CD4-positive, alpha-beta memory T cell (primary cell): ENCODE results near the gene NABP2. TPM values are rescaled to one million over a fixed set of nuclear protein-coding genes. Genes with fewer than 3 reads are reported as not detected.
A peak's percentile ranks its signal among the peaks of the same experiment; 100 is the strongest.

Experiments
- CTCF ChIA-PET: fragments of 350-600 bp; sonication (Branson Sonifier 250); formaldehyde crosslinking; loops from one replicate; lab custom pipeline; 2021; ENCODE audit warnings: inconsistent platforms; ENCODE audit not compliant: partially characterized antibody; lab: Charles Lee
- POLR2A ChIA-PET: fragments of 350-600 bp; sonication (Branson Sonifier 250); formaldehyde crosslinking; loops from one replicate; lab custom pipeline; 2021; ENCODE audit not compliant: partially characterized antibody; lab: Charles Lee
- DNase-seq, 5 donors: peaks; one replicate each; pipeline versions ENCODE4 v3.0.0 to v3.0.0-alpha.2; 2020 to 2022; ENCODE audit warnings: mixed read lengths in 1 of 5
- H3K27ac ChIP-seq: one replicate; pipeline ENCODE4 v1.7.0; 2013; ENCODE audit warnings: low read depth, low read length
- H3K27me3 ChIP-seq: 2 replicates; pipeline ENCODE4 v1.7.0; 2013; ENCODE audit warnings: mild to moderate bottlenecking, low read length, moderate library complexity; ENCODE audit not compliant: insufficient read depth
- H3K36me3 ChIP-seq: 2 replicates; pipeline ENCODE4 v1.7.0; 2013; ENCODE audit warnings: mild to moderate bottlenecking, low read length, moderate library complexity; ENCODE audit not compliant: insufficient read depth
- H3K4me1 ChIP-seq: 2 replicates; pipeline ENCODE4 v1.7.0; 2013; ENCODE audit warnings: mild to moderate bottlenecking, low read length, moderate library complexity; ENCODE audit not compliant: insufficient read depth
- H3K4me3 ChIP-seq, 2 donors: one replicate each; pipeline ENCODE4 v1.7.0; 2013; ENCODE audit warnings: low read length in 2 of 2, mild to moderate bottlenecking in 1 of 2
- H3K9me3 ChIP-seq, 2 donors: one replicate each; pipeline ENCODE4 v1.7.0; 2013; ENCODE audit warnings: low read length in 2 of 2, control low read depth in 1 of 2; ENCODE audit not compliant: control insufficient read depth in 1 of 2
- H3K27ac Mint-ChIP-seq, 7 donors: one replicate each; pipeline ENCODE4 v1.8.0; 2020 to 2021; ENCODE audit warnings: mixed read lengths in 7 of 7, mild to moderate bottlenecking in 6 of 7, inconsistent platforms in 3 of 7, moderate library complexity in 3 of 7
- H3K27me3 Mint-ChIP-seq, 2 donors: one replicate each; pipeline ENCODE4 v1.8.0; 2020 to 2021; ENCODE audit warnings: mixed read lengths in 2 of 2
- H3K36me3 Mint-ChIP-seq, 2 donors: one replicate each; pipeline ENCODE4 v1.8.0; 2020 to 2021; ENCODE audit warnings: mixed read lengths in 2 of 2, inconsistent platforms in 1 of 2, mild to moderate bottlenecking in 1 of 2
- H3K4me1 Mint-ChIP-seq, 4 donors: one replicate each; pipeline ENCODE4 v1.8.0; 2020 to 2021; ENCODE audit warnings: mixed read lengths in 4 of 4, mild to moderate bottlenecking in 1 of 4
- H3K4me3 Mint-ChIP-seq, 8 donors: one replicate each; pipeline ENCODE4 v1.8.0; 2020 to 2021; ENCODE audit warnings: mixed read lengths in 8 of 8, mild to moderate bottlenecking in 7 of 8, moderate library complexity in 6 of 8, inconsistent platforms in 3 of 8
- H3K9me3 Mint-ChIP-seq, 8 donors: one replicate each; pipeline ENCODE4 v1.8.0; 2020 to 2021; ENCODE audit warnings: mixed read lengths in 8 of 8, mild to moderate bottlenecking in 5 of 8, inconsistent platforms in 3 of 8, moderate library complexity in 1 of 8
- intact Hi-C: fragments of 100-400 bp; cut with micrococcal nuclease; formaldehyde crosslinking; loops from one replicate; pipeline ENCODE4 v1.15.1; 2023
- polyA plus RNA-seq, 2 donors: library from polyadenylated mRNA; unstranded; fragments of 300-500 nt; fragmentation: Illumina TruSeq; gene quantifications; one replicate each; pipeline ENCODE4 v1.2.3, GENCODE V29; 2021
- total RNA-seq, 2 experiments: library from RNA; stranded (reverse); gene quantifications; one replicate each; pipeline ENCODE4 v1.2.3, GENCODE V29; 2021

Gene NABP2
- total and polyA plus RNA-seq, 4 experiments from 2014 or later: 4.1 to 19.1 (median 10.8) TPM

DNA sequence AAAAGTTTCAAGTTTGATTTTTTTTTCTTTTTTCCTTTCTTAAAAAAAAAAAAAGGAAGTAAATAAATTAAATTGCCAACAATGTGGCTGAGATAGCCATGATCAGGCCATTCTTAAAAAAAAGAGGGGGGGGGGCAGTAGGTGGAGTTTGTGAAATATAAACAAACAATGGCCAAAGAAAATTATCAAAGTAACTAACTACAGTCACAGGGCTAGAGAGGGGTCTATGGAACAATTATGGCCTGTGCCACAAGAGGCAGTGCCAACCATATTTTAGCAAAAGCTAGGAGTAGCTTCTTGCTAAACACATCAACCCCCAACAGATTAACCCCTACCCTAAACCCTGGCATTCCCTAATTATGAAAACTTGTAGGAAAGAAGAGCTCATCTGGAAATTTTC lies 18.7 kb upstream of the NABP2 start:
- POLR2A ChIA-PET: interaction anchor here (0.8 to 1.5 kb wide), 5 partner anchors 9 to 259 kb away, joined by 3 to 7 read pairs (median 3); partner anchors contain the start of gene RNF41

DNA sequence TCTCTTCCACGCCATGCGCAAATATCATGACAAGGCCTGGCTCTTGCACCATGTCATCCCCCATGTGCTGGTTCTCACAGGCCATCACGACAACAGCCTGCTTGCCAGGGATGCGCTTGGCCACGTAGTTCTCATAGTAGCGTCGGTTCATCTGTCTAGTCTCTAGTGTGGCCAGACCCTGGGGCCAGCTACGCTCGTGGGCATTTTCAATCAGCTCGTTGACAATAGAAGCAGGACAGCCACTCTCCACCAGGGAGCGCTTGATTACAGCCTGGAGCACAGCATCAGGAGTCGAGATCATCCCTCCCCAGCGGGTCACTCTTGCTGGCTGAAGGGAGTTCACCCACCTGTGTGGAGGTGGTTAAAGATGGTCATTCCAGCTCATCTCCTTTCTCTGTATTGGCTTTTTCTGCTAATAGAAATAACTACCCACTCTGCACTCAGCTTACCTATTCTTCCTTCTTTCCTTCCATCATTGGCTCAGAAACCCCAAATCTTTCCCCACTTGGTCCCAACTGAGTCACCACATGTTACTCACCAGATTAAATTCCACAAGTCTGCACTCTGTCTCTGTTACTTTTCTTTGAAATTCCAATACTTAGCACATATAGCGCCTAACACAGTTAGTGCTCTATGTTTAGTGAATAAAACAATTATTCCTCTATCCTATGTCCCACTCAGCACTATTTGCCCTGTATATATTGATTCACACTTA lies 17.5 kb upstream of the NABP2 start:
- Mint-ChIP-seq H3K4me3 (no peak overlapping the region), H3K4me1 (peaks cover 0 to 4% (median 2%) of the 10 kb centered on the region in 4 donors), H3K27me3 (no peaks in the 10 kb centered on the region), H3K27ac (peak overlapping the region in 3 of 7 donors; percentile 33 to 55 (median 37)), H3K36me3 (peaks cover 27 to 50% of the 10 kb centered on the region in 2 donors), H3K9me3 (no peaks in the 10 kb centered on the region)
- Histone ChIP-seq H3K27me3 (no peaks in the 10 kb centered on the region), H3K36me3 (peaks cover 35% of the 10 kb centered on the region), H3K27ac (no peak overlapping the region), H3K9me3 (no peaks in the 10 kb centered on the region), H3K4me1 (no peaks in the 10 kb centered on the region), H3K4me3 (no peak overlapping the region)
- CTCF ChIA-PET: interaction anchor here (1.1 to 5.2 kb wide), 8 partner anchors 12 to 257 kb away, joined by 3 to 30 read pairs (median 7); partner anchors contain the start of genes RNF41 and ZC3H10
- POLR2A ChIA-PET: interaction anchor here (1.3 to 1.5 kb wide), 3 partner anchors 14 to 78 kb away, joined by 3 to 7 read pairs (median 3); partner anchors contain the start of genes ESYT1 and RNF41
- DNase-seq: peak in 4 of 5 donors; percentile 22 to 48 (median 24)
- intact Hi-C loops: loop anchor here (1.0 kb wide), 1 partner anchor 258 kb away; no protein-coding TSS in a partner anchor

More for the DNA sequence above, 18.7 kb upstream of the NABP2 start:
- Mint-ChIP-seq H3K27me3 (no peaks in the 10 kb centered on the region), H3K9me3 (no peaks in the 10 kb centered on the region), H3K36me3 (peaks cover 22 to 41% of the 10 kb centered on the region in 2 donors), H3K4me3 (no peak overlapping the region), H3K27ac (peak overlapping the region in 2 of 7 donors; percentile 30 to 37), H3K4me1 (peaks cover 0 to 4% (median under 1%) of the 10 kb centered on the region in 4 donors)
- CTCF ChIA-PET: interaction anchor here (0.9 to 5.2 kb wide), 8 partner anchors 11 to 259 kb away, joined by 3 to 30 read pairs (median 7); partner anchors contain the start of genes ANKRD52, RNF41, SMARCC2 and ZC3H10
- Histone ChIP-seq H3K4me3 (no peak overlapping the region), H3K27me3 (no peaks in the 10 kb centered on the region), H3K36me3 (peaks cover 30% of the 10 kb centered on the region), H3K4me1 (no peaks in the 10 kb centered on the region), H3K9me3 (no peaks in the 10 kb centered on the region), H3K27ac (no peak overlapping the region)
- intact Hi-C loops: no loop called here
- DNase-seq: no peak

DNA sequence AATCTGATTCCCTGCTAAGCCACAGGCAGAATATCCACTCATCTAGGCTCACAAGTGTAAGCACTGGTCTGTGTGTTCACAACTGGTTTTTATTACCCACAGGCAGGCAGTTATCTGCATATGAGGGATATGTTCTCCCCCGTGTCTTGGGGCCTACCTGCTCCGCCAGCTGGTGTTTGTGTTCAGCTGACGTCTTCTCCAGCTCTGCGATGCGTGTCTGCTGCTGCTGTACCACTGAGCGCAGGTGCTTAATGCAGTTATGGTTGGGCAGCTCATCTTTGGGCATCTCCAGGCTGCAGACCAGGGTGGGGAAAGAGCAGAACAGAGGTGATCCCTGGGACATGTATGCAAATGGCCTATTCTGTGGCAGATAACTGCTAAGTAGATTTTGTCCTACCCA lies 16.1 kb upstream of the NABP2 start:
- Mint-ChIP-seq H3K9me3 (no peaks in the 10 kb centered on the region), H3K27me3 (no peaks in the 10 kb centered on the region), H3K4me1 (peaks cover 0 to 3% (median under 1%) of the 10 kb centered on the region in 4 donors), H3K36me3 (peaks cover 35 to 62% of the 10 kb centered on the region in 2 donors), H3K4me3 (no peak overlapping the region), H3K27ac (no peak overlapping the region)
- H3K36me3 ChIP-seq: peaks cover 48% of the 10 kb centered on the region
- CTCF ChIA-PET: interaction anchor here (0.5 to 5.2 kb wide), 8 partner anchors 11 to 543 kb away, joined by 3 to 30 read pairs (median 3); partner anchors contain the start of gene RNF41
- intact Hi-C loops: no loop called here
- no peaks in the 10 kb centered on the region for H3K4me1 ChIP-seq
- no peak overlapping the region for H3K27ac ChIP-seq
- no peaks in the 10 kb centered on the region for H3K27me3 ChIP-seq
- H3K4me3 ChIP-seq: no peak overlapping the region
- DNase-seq: no peak
- no peaks in the 10 kb centered on the region for H3K9me3 ChIP-seq
- POLR2A ChIA-PET: interaction anchor here (0.6 to 2.1 kb wide), 5 partner anchors 12 to 256 kb away, joined by 3 to 11 read pairs (median 3); partner anchors contain the start of genes ESYT1, RNF41 and SMARCC2

DNA sequence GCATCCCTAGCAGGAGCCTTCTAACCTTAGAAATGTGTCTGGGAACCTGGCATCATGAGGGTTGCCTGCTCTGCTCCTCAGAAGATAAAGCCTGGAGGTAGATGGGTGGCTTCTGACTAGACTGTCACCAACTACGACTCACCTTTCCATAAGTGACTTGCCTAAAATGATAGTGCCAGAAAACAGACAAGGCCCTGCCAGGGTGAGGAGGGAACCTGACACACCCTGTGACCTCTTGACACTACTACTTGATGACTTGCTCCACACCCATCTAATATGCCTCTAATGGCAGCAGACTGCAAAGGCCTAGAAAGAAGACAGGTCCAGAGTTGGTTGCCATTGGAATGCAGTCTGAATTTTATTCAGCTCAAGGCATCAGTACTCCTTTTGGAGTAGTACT lies 11.8 kb upstream of the NABP2 start:
- Histone ChIP-seq H3K27me3 (no peaks in the 10 kb centered on the region), H3K9me3 (no peaks in the 10 kb centered on the region), H3K27ac (no peak overlapping the region), H3K36me3 (peaks cover 54% of the 10 kb centered on the region), H3K4me1 (no peaks in the 10 kb centered on the region), H3K4me3 (no peak overlapping the region)
- CTCF ChIA-PET: interaction anchor here (1.2 to 1.6 kb wide), 3 partner anchors 10 to 252 kb away, joined by 3 to 4 read pairs (median 3); partner anchors contain the start of gene SMARCC2
- peaks cover 8 to 13% (median 11%) of the 10 kb centered on the region in 4 donors for H3K4me1 Mint-ChIP-seq
- no peaks in the 10 kb centered on the region for H3K27me3 Mint-ChIP-seq
- H3K27ac Mint-ChIP-seq: peak overlapping the region in 2 of 7 donors; percentile 75 to 80
- H3K4me3 Mint-ChIP-seq: no peak overlapping the region
- no peak for DNase-seq
- intact Hi-C loops: no loop called here
- POLR2A ChIA-PET: interaction anchor here (1.6 kb wide), 1 partner anchor 10 kb away, joined by 6 read pairs; the partner anchor contains the start of gene RNF41
- no peaks in the 10 kb centered on the region for H3K9me3 Mint-ChIP-seq
- peaks cover 46 to 68% of the 10 kb centered on the region in 2 donors for H3K36me3 Mint-ChIP-seq

DNA sequence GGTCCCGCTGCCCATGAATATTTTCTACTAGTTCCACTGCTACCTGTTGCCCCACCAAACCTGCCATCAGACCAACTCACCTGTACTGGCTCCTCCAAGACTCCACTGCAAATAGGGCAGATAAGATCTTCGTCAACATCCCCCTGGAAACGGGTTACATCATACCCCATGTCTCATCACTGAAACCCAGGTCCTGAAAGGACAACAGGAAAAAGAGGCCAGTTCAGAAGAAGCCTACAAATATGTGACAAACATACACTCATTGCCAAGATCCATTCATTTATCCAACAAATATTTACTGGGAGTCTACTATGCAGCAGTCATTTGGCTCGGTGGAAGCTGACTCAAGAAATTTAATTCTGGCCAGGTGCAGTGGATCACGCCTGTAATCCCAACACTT lies 10.3 kb upstream of the NABP2 start:
- Histone ChIP-seq H3K27me3 (no peaks in the 10 kb centered on the region), H3K4me1 (no peaks in the 10 kb centered on the region), H3K4me3 (no peak overlapping the region), H3K27ac (no peak overlapping the region), H3K9me3 (no peaks in the 10 kb centered on the region), H3K36me3 (peaks cover 45% of the 10 kb centered on the region)
- CTCF ChIA-PET: interaction anchor here (1.1 to 1.6 kb wide), 3 partner anchors 8 to 250 kb away, joined by 3 to 4 read pairs (median 3); partner anchors contain the start of gene RNF41
- Mint-ChIP-seq H3K36me3 (peaks cover 43 to 58% of the 10 kb centered on the region in 2 donors), H3K4me3 (no peak overlapping the region), H3K27me3 (no peaks in the 10 kb centered on the region), H3K9me3 (no peaks in the 10 kb centered on the region), H3K27ac (peak overlapping the region in 2 of 7 donors; percentile 10 to 57), H3K4me1 (peaks cover 8 to 13% (median 11%) of the 10 kb centered on the region in 4 donors)
- intact Hi-C loops: no loop called here
- POLR2A ChIA-PET: interaction anchor here (0.6 to 1.6 kb wide), 3 partner anchors 8 to 34 kb away, joined by 3 to 6 read pairs (median 4); partner anchors contain the start of gene RNF41
- DNase-seq: no peak

DNA sequence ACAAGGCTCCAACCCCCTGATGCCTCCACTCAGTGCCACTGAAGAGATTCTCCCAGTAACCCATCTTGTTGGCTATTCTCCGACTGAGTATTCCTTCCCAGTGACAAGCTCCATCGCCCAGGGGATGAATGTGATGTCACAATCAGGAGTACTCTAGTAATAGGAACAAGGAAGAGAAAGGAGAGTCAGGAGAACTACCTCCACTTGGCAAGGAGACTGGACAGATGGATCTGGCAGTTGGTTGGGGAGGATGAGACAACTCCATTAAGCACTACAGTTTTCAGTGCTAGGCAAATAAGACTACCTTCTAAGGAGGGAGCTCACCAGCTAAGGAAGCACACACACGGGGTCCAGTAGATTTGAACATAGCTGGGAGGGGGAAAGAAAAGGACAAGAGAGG lies 7.7 kb upstream of the NABP2 start:
- H3K36me3 Mint-ChIP-seq: peaks cover 30 to 42% of the 10 kb centered on the region in 2 donors
- no peak for DNase-seq
- no peak overlapping the region for H3K4me3 ChIP-seq
- CTCF ChIA-PET: no interaction called here
- intact Hi-C loops: no loop called here
- H3K4me1 Mint-ChIP-seq: peaks cover 13 to 32% (median 19%) of the 10 kb centered on the region in 4 donors
- no peaks in the 10 kb centered on the region for H3K27me3 ChIP-seq
- H3K4me3 Mint-ChIP-seq: no peak overlapping the region
- POLR2A ChIA-PET: no interaction called here
- H3K27ac ChIP-seq: no peak overlapping the region
- peaks cover 31% of the 10 kb centered on the region for H3K36me3 ChIP-seq
- H3K9me3 ChIP-seq: no peaks in the 10 kb centered on the region
- peaks cover 0 to under 1% (median 0%) of the 10 kb centered on the region in 8 donors for H3K9me3 Mint-ChIP-seq
- H3K27ac Mint-ChIP-seq: peak overlapping the region in 2 of 7 donors; percentile 0 to 70
- peaks cover 9% of the 10 kb centered on the region for H3K4me1 ChIP-seq
- no peaks in the 10 kb centered on the region for H3K27me3 Mint-ChIP-seq
